AG10803 (cell line): ENCODE results near the gene PRSS22.

Experiments used
- DNase-seq: peaks from one replicate; pipeline ENCODE4 v3.0.0; 2010; ENCODE audit warnings: low read depth
- H3K4me3 ChIP-seq: 2 replicates; pipeline ENCODE4 v1.5.1; 2011; ENCODE audit warnings: mild to moderate bottlenecking, low read length, control low read depth
- TF ChIP-seq, protein P1 (sequence below): conservative IDR thresholded peaks from 2 replicates; pipeline ENCODE4 v1.5.1; 2011; ENCODE audit warnings: mild to moderate bottlenecking, low read length, control low read depth, inconsistent platforms

Gene PRSS22

DNA sequence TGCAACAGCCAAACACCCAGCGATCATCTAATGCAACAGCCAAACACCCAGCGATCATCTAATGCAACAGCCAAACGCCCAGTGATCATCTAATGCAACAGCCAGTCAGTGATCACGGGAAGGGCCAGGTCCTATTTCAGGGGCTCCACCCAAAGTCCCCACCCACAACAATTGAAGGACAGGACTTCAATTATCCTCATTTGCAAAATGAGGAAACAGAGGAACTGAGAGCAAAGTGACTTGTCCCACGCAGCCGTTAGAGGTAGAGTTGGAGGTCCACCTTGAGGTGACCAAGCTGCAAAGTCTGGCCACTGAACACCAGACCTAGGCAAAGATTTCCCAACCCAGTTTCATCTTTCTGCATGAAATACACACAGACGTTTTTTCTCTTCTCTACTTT, 24.2 kb downstream of the PRSS22 start:
- no peak overlapping the region for H3K4me3 ChIP-seq
- no peak for DNase-seq
- TF ChIP-seq, protein P1, sequence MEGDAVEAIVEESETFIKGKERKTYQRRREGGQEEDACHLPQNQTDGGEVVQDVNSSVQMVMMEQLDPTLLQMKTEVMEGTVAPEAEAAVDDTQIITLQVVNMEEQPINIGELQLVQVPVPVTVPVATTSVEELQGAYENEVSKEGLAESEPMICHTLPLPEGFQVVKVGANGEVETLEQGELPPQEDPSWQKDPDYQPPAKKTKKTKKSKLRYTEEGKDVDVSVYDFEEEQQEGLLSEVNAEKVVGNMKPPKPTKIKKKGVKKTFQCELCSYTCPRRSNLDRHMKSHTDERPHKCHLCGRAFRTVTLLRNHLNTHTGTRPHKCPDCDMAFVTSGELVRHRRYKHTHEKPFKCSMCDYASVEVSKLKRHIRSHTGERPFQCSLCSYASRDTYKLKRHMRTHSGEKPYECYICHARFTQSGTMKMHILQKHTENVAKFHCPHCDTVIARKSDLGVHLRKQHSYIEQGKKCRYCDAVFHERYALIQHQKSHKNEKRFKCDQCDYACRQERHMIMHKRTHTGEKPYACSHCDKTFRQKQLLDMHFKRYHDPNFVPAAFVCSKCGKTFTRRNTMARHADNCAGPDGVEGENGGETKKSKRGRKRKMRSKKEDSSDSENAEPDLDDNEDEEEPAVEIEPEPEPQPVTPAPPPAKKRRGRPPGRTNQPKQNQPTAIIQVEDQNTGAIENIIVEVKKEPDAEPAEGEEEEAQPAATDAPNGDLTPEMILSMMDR: no peak

GRCh38 chr16:2831203-2831602, 26.8 kb downstream of the PRSS22 start:
- H3K4me3 ChIP-seq: no peak overlapping the region
- DNase-seq: no peak
- TF ChIP-seq, protein P1: no peak

- TF ChIP-seq, protein P1: no peak
- no peak overlapping the region for H3K4me3 ChIP-seq
- DNase-seq: no peak
Measured at GRCh38 chr16:2830355-2830695, 27.6 kb downstream of the PRSS22 start.

DNA sequence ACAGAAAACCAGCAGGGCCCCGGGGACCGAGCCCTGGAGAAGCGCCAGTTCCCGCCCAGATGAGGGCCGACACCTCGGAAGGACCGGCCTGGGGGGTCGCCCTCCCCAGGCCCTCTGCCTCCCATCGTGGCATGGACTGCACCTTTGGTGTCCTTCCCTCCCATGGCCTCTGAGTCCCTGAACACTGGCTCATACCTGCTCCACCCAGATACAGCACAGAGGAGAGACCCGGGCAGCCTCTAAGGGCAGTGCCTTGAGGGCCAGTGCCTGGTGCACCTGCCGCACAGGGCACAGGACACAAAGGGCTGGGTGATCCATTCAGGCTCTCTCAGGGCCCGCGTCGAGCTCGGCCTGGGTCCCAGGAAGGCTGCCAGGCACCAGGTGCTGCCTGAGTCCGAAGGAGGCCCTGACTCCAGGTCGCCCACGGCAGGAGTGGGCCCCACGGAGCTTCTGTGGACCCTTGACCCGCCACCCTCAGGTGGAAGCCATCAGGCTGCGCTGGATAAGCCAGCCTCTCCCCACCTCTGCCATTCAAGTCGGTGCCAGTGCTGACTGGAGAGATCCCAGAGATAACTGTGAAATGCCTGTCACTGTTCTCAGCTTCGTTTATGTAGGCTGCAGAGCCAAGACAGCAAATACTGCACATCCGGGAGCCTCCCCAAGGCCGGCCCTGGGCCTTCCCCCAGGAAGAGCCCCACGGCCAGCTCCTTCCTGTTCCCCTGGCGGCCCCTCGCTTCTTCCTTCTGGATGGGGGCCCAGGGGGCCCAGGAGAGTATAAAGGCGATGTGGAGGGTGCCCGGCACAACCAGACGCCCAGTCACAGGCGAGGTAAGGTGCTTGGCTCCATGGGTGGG, 28.2 kb downstream of the PRSS22 start, which contains the start of gene ZG16B:
Gene ZG16B, plus strand, starts transcription at position 803 of the 854 bp plus-strand sequence. CDS start 139 bp downstream, outside the sequence.
- TF ChIP-seq, protein P1: no peak
- no peak within 1 kb of the TSS for H3K4me3 ChIP-seq
- DNase-seq: no peak

DNA sequence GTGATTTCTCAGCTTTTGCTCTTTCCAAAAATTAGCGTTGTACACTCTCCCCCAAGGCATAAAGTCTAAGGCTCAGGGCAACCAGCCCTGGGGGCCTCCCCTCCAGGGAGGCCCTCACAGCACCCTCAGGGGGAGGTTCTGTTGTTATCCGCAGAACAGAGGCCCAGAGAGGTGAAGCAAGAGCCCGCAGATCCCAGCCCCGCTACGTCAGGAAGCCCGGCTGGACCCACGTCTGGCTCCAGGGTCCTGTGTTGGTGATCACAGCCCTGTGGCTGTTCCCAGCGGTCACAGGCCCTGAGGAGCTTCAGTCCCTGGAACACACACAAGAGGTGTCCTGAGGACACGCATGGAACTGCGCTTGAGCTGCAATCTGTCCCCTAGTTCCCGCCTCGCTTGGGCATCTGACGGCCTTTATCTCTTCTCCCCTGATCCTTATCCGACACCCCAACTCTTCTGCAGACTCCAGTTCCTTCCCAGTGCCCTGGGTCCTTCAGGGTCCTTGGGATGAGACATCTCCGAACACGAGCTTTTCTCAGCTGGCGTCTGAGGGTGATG, 29.0 kb downstream of the PRSS22 start:
- TF ChIP-seq, protein P1: no peak
- H3K4me3 ChIP-seq: no peak overlapping the region
- DNase-seq: no peak

DNA sequence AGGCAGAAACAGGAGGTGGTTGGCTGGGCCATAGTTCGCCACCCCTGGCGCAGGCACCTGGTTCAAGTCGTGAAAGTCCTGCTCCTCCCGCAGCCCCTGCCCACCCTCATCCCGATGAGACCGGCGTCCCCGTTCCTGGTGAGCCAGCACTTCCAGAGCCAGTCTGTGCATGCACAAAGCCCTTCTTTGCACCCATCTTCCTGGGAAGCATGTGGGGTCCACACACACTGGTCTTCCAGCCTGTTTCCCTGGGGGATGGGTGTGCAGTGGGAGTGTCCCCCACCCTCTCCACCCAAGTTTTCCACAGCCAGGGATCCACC, 29.5 kb downstream of the PRSS22 start:
- TF ChIP-seq, protein P1: no peak
- no peak overlapping the region for H3K4me3 ChIP-seq
- no peak for DNase-seq
